ENCODE data around the gene CHDH. TPM values are rescaled to one million over a fixed set of nuclear protein-coding genes. Genes with fewer than 3 reads are reported as not detected.
A peak's percentile ranks its signal among the peaks of the same experiment; 100 is the strongest.

CHDH gene
- total RNA-seq, 4 donors from 2014 or later, result 4.6 to 14.9 (median 9.5) TPM

DNA sequence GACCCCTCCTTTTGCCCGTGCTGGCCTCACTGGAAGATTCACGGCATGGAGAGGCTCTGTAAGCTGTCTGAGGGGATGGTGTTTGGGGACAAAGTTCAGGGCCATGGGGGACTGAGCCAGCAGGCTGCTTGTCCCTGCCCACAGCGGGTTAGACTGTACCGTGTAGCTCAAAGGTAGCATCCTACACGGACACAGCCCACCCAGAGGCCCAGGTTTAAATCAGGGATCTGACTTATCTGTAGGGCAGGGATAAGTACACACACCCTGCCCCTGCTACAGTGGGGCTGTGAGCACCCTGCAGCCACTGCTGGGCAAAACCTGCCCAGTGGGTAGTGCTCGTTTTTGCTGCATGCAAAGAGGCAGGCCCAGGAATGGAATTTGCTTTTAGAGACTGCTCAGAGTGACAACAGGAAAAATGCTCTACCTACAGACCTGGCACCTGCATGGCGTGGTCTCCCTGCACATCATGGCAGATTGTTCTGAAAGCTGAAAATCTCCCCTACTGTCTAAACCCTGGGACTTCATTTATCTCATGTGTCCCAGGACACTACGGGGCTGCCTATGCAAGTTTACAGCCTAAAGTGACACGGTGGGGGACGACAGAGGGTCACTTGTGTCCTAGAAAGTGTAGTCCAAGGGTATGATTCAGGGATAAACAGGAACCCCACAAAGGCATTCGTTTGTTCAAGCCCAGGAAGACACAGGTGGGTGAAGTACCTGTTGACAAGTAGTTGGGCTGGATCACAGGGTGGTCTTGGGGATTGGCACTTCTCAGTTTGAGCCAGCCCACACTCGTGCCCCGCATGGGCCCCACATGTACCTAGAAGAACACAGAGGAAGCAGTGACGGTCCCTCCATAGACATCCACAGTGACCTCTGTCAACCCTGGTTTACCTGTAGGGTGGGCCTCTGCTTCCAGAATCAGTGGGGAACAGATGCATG is 27.7 kb downstream of the CHDH start:
- peak in 1 of 2 donors; percentile 59 for DNase-seq (ENCODE audit: low spot score in 2 of 2)
- TF ChIP-seq, protein P1, sequence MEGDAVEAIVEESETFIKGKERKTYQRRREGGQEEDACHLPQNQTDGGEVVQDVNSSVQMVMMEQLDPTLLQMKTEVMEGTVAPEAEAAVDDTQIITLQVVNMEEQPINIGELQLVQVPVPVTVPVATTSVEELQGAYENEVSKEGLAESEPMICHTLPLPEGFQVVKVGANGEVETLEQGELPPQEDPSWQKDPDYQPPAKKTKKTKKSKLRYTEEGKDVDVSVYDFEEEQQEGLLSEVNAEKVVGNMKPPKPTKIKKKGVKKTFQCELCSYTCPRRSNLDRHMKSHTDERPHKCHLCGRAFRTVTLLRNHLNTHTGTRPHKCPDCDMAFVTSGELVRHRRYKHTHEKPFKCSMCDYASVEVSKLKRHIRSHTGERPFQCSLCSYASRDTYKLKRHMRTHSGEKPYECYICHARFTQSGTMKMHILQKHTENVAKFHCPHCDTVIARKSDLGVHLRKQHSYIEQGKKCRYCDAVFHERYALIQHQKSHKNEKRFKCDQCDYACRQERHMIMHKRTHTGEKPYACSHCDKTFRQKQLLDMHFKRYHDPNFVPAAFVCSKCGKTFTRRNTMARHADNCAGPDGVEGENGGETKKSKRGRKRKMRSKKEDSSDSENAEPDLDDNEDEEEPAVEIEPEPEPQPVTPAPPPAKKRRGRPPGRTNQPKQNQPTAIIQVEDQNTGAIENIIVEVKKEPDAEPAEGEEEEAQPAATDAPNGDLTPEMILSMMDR (IDR thresholded peaks at IDR 0.05), result no peak
- no peak for TF ChIP-seq POLR2A (IDR thresholded peaks at IDR 0.05)
- intact Hi-C loops (cut with DNase I; ENCODE audit: low total_unique reads), result no loop called here
- H3K4me3 ChIP-seq (ENCODE audit: low read depth, poor library complexity, severe bottlenecking), result no peak overlapping the region
- WGBS, 2 donors, result 89 to 90% methylated on average over 14 of the region's 14 CpGs

DNA sequence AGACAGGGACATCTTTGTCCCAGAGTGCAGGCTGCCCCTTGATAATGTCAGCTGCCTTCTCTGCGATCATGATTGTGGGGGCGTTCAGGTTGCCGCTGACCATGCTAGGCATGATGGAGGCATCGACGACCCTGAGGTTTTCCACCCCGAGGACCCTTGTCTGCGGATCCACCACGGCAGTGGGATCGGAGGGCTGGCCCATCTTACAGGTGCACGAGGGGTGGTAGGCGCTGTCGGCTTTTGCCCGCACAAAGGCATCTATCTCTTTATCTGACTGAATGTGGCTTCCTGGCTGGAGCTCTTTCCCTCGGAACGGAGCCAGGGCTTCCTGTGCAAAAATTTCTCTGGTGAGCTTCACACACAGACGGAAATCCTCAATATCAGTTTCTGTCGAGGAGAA is 28.4 kb downstream of the CHDH start:
- intact Hi-C loops (cut with DNase I; ENCODE audit: low total_unique reads), result no loop called here
- WGBS, 2 donors, result 86 to 90% methylated on average over 17 of the region's 17 CpGs
- peak in 1 of 2 donors; percentile 74 for DNase-seq (ENCODE audit: low spot score in 2 of 2)
- TF ChIP-seq POLR2A (IDR thresholded peaks at IDR 0.05), result no peak
- TF ChIP-seq, protein P1 (IDR thresholded peaks at IDR 0.05), result no peak
- H3K4me3 ChIP-seq (ENCODE audit: low read depth, poor library complexity, severe bottlenecking), result no peak overlapping the region

DNA sequence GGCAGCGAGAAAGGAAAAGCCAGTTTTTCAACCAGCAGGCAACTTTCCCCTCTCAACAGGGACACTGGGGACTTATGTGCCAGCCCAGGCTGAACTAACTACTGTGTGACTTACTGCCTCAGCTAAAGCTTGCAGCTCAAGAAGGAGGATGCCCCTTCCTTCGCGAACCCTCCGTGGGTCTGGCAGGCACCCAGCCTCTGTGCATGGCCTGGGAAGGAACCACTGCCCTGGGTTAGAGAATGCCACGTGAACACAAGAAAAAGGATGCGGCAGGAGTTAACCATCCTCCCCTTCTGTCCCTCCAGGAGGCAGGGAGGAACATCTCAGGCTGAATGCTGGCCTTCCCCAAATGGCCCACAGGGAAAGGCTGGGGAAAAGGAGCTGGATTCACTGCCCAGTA is 29.0 kb downstream of the CHDH start:
- DNase-seq (ENCODE audit: low spot score in 2 of 2), result peak in 1 of 2 donors; percentile 36
- WGBS, 2 donors, result 86 to 87% methylated on average over 6 of the region's 6 CpGs
- intact Hi-C loops (cut with DNase I; ENCODE audit: low total_unique reads), result no loop called here
- no peak overlapping the region for H3K4me3 ChIP-seq (ENCODE audit: low read depth, poor library complexity, severe bottlenecking)
- TF ChIP-seq, protein P1 (IDR thresholded peaks at IDR 0.05), result no peak
- TF ChIP-seq POLR2A (IDR thresholded peaks at IDR 0.05), result no peak

DNA sequence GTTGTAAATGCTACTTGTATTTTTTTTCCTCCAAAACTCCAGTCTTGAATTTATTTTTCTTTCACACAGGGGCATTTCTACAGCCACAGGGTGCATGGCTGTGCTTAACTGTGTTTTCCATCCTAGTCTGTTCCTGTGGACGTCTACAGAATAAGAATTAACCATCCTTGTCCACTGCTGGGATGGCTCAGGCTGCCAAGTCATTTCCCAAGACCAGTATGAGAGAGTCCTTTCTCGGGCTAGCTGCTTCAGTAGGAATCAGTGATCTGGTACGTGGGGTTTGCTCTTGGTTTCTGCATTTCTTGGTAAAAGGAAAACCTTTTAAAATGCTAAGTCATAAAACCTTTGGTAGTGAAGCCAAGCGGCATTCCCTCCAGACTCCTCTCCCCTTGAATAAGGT is 29.8 kb downstream of the CHDH start:
- H3K4me3 ChIP-seq (ENCODE audit: low read depth, poor library complexity, severe bottlenecking), result no peak overlapping the region
- TF ChIP-seq, protein P1 (IDR thresholded peaks at IDR 0.05), result no peak
- TF ChIP-seq POLR2A (IDR thresholded peaks at IDR 0.05), result no peak
- WGBS, 2 donors, result 88 to 90% methylated on average over 4 of the region's 4 CpGs
- intact Hi-C loops (cut with DNase I; ENCODE audit: low total_unique reads), result no loop called here
- no peak for DNase-seq (ENCODE audit: low spot score in 2 of 2)

DNA sequence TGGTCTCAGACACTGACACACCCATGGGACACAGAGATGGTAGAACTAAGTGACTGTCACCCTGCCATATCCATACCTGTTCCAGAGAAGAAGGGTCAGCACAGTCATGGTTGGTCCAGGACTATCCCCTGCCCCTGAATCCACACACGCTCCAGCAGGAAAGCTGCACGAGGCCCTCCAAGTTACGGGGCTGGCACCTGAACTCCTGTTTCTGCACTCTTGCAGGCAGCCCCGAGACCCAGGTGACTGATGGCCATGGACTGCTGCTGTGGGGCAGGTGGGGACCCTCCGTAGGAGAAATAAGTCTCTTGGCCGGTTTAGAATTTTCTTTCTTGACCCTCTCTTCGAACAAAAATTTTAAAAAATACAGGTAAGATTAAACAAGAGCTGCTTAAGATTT is 30.6 kb downstream of the CHDH start:
- DNase-seq (ENCODE audit: low spot score in 2 of 2), result peak in 1 of 2 donors; percentile 62
- intact Hi-C loops (cut with DNase I; ENCODE audit: low total_unique reads), result no loop called here
- WGBS, 2 donors, result 94 to 98% methylated on average over 7 of the region's 7 CpGs
- TF ChIP-seq, protein P1 (IDR thresholded peaks at IDR 0.05), result no peak
- no peak for TF ChIP-seq POLR2A (IDR thresholded peaks at IDR 0.05)
- no peak overlapping the region for H3K4me3 ChIP-seq (ENCODE audit: low read depth, poor library complexity, severe bottlenecking)
